Body of pancreas (tissue), 4 donors: ENCODE measurements around the gene TUNAR. TPM values are rescaled to one million over a fixed set of nuclear protein-coding genes. Genes with fewer than 3 reads are reported as not detected.

ENCODE experiments used
- ATAC-seq: fragments of 150-250 bp; one replicate; pipeline ENCODE4 v1.9.1; 2016
- DNase-seq, 4 donors: peaks; one replicate each; pipeline ENCODE4 v3.0.0-alpha.2; 2019
- H3K27ac ChIP-seq, 4 donors: fragments of 200-600 bp; sonication (generic); 1 replicate in 3 of 4; 2 replicates in 1 of 4; pipeline versions ENCODE4 v1.5.1 to v1.6.1; 2016 to 2019; ENCODE audit warnings: mild to moderate bottlenecking in 1 of 4, mixed read lengths in 1 of 4, moderate library complexity in 1 of 4
- H3K27me3 ChIP-seq, 2 donors: fragments of 200-600 bp; sonication (generic); one replicate each; pipeline ENCODE4 v1.6.0; 2016; ENCODE audit warnings: mild to moderate bottlenecking in 1 of 2
- H3K36me3 ChIP-seq, 2 donors: fragments of 200-600 bp; sonication (generic); replicated peaks in 1 of 2; 2 replicates each; pipeline ENCODE4 v1.5.1; 2016; ENCODE audit warnings: low read depth in 2 of 2; ENCODE audit not compliant: insufficient read depth in 1 of 2
- H3K4me1 ChIP-seq: fragments of 200-600 bp; sonication (generic); one replicate; pipeline ENCODE4 v1.6.0; 2016
- H3K4me3 ChIP-seq, 2 donors: fragments of 200-600 bp; sonication (generic); 1 replicate in 1 of 2; 2 replicates in 1 of 2; pipeline ENCODE4 v1.5.1; 2016 to 2019
- H3K9me3 ChIP-seq, 3 donors: fragments of 200-600 bp; sonication (generic); 1 replicate in 2 of 3; 2 replicates in 1 of 3; pipeline ENCODE4 v1.5.1; 2016
- POLR2A ChIP-seq, 3 donors: fragments of 450-650 bp; IDR thresholded peaks; one replicate each; pipeline ENCODE4 v1.6.1; 2016; ENCODE audit warnings: antibody characterized with exemption in 3 of 3, mild to moderate bottlenecking in 2 of 3
- WGBS, 2 donors: methylation state at CpG; one replicate each; pipeline ENCODE4 v1.1.5; 2017; 5-methylcytosine and 5-hydroxymethylcytosine counted together
- intact Hi-C: fragments of 100-400 bp; cut with DNase I; formaldehyde crosslinking; loops from one replicate; pipeline ENCODE4 v1.15.1; 2023
- total RNA-seq, 2 donors: library from RNA; depleted of rRNA; stranded (reverse); fragments of >200 nt; gene quantifications; one replicate each; pipeline ENCODE4 v1.1.0, GENCODE V29; 2016
- TF ChIP-seq, protein P1 (sequence below), 7 experiments: fragments of 450-650 bp in 4 of 7; fragments of 200-600 bp in 3 of 7; sonication (generic) in 3 of 7; IDR thresholded peaks; one replicate each; pipeline ENCODE4 v1.5.1; 2016 to 2019; ENCODE audit warnings: antibody characterized with exemption in 7 of 7

TUNAR gene
- total RNA-seq, 2 donors from 2014 or later: 1.0 TPM; not detected in 1

- H3K9me3 ChIP-seq: no peaks in the 10 kb centered on the region
- TF ChIP-seq POLR2A (IDR thresholded peaks at IDR 0.05): no peak
- TF ChIP-seq, protein P1, sequence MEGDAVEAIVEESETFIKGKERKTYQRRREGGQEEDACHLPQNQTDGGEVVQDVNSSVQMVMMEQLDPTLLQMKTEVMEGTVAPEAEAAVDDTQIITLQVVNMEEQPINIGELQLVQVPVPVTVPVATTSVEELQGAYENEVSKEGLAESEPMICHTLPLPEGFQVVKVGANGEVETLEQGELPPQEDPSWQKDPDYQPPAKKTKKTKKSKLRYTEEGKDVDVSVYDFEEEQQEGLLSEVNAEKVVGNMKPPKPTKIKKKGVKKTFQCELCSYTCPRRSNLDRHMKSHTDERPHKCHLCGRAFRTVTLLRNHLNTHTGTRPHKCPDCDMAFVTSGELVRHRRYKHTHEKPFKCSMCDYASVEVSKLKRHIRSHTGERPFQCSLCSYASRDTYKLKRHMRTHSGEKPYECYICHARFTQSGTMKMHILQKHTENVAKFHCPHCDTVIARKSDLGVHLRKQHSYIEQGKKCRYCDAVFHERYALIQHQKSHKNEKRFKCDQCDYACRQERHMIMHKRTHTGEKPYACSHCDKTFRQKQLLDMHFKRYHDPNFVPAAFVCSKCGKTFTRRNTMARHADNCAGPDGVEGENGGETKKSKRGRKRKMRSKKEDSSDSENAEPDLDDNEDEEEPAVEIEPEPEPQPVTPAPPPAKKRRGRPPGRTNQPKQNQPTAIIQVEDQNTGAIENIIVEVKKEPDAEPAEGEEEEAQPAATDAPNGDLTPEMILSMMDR (IDR thresholded peaks at IDR 0.05): no peak
- 32 to 51% methylated on average over 3 to 4 of the region's 4 CpGs for WGBS, 2 donors
- H3K4me3 ChIP-seq: no peak overlapping the region
- H3K27me3 ChIP-seq: no peaks in the 10 kb centered on the region
- no peak for ATAC-seq
- H3K36me3 ChIP-seq: no peaks in the 10 kb centered on the region
- no peak overlapping the region for H3K27ac ChIP-seq
- no peaks in the 10 kb centered on the region for H3K4me1 ChIP-seq
- intact Hi-C loops: no loop called here
- DNase-seq: no peak
Measured at GRCh38 chr14:95903616-95904107, 27.0 kb downstream of the TUNAR start.

DNA sequence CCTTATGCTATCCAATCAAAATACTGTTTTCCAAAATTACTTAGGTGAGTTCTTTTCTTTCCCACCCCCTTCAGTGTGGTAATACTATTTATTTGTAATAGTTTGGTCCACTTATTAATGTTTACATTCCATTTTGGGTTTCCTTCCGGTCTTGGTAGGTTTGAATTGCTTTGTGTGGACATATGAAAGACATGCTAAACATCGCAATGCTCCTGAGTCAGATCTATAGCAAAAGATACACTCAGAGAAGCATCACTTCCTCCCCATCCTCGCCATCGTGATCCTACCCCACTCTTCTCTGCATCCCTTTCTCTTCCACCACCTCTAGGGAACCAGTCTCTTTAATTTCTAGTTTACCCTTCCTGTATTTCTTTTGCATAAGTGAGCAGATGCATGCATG lies 30.0 kb downstream of the TUNAR start:
- no peak for DNase-seq
- Histone ChIP-seq H3K27me3 (no peaks in the 10 kb centered on the region), H3K36me3 (no peaks in the 10 kb centered on the region), H3K4me3 (no peak overlapping the region), H3K27ac (no peak overlapping the region), H3K4me1 (no peaks in the 10 kb centered on the region), H3K9me3 (no peaks in the 10 kb centered on the region)
- 67 to 71% methylated on average over 4 of the region's 4 CpGs for WGBS, 2 donors
- TF ChIP-seq POLR2A (IDR thresholded peaks at IDR 0.05): no peak
- TF ChIP-seq, protein P1 (IDR thresholded peaks at IDR 0.05): no peak
- intact Hi-C loops: no loop called here
- no peak for ATAC-seq

DNA sequence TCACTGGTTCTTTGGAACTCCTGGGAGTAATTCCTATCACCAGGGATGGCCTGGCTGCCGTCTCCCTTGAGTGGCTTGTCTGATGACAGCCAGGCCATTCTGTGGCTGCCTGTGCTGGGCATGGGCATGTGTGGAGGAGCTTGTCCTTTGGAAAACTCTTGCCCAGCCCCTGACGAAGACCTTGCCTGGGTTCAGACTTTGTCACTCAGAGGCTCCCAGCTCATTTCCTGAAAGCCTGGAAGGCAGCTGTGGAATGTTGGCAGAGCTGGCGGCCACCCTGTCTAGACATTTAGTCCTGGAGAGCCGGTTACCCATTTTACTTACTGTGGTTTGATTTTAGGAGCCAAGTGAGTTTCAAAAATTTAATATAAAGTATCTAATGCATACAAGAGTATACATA lies 34.0 kb downstream of the TUNAR start:
- no peak for TF ChIP-seq POLR2A (IDR thresholded peaks at IDR 0.05)
- TF ChIP-seq, protein P1 (IDR thresholded peaks at IDR 0.05): no peak
- Histone ChIP-seq H3K27me3 (no peaks in the 10 kb centered on the region), H3K9me3 (no peaks in the 10 kb centered on the region), H3K4me3 (no peak overlapping the region), H3K36me3 (no peaks in the 10 kb centered on the region), H3K27ac (no peak overlapping the region), H3K4me1 (no peaks in the 10 kb centered on the region)
- 34 to 36% methylated on average over 4 of the region's 4 CpGs for WGBS, 2 donors
- intact Hi-C loops: no loop called here
- no peak for DNase-seq
- ATAC-seq: no peak

DNA sequence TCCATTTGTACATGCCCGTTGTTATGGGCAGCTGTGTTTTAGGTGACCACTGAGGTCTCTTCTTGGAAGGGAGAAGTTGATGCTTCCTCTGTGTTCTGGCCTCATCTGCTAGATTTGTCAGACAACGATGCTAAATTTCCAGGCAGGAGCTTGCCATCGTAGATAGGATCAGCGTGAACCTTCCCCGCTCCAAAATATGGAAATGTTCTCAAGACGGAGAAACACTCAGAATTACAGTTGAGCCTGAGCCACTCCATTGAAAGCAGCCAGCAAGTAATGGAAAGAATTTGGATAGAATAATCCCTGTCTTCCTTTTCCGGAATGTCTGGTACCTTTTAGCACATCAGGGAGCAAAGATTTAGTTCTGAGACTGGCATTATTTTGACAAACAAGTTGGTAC lies 34.8 kb downstream of the TUNAR start:
- 84 to 86% methylated on average over 7 of the region's 7 CpGs for WGBS, 2 donors
- Histone ChIP-seq H3K27me3 (no peaks in the 10 kb centered on the region), H3K4me3 (no peak overlapping the region), H3K4me1 (no peaks in the 10 kb centered on the region), H3K36me3 (no peaks in the 10 kb centered on the region), H3K9me3 (no peaks in the 10 kb centered on the region), H3K27ac (no peak overlapping the region)
- intact Hi-C loops: no loop called here
- ATAC-seq (no peak), DNase-seq (no peak)
- TF ChIP-seq, protein P1 (IDR thresholded peaks at IDR 0.05): no peak
- TF ChIP-seq POLR2A (IDR thresholded peaks at IDR 0.05): no peak

DNA sequence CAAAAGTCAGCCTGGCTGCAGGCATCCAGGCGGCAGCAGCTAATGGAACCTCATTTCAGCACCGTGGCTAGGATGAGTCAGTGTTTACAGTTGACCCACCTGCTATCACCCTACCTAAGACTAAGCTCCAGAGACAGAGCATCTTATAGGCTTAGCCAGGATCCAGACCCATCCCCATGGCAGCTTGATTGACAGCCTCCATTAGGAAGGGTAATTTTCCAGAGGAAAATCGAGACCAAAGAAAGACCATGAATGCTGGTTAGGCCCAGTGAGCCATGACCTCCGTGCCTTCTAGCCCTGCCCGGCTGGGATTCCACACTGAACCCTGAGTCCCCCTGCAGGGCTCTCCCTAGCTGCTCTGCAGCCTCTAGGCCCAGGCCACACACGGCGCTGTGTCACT lies 38.7 kb downstream of the TUNAR start:
- Histone ChIP-seq H3K4me1 (no peaks in the 10 kb centered on the region), H3K27ac (no peak overlapping the region), H3K9me3 (no peaks in the 10 kb centered on the region), H3K27me3 (no peaks in the 10 kb centered on the region), H3K36me3 (no peaks in the 10 kb centered on the region), H3K4me3 (no peak overlapping the region)
- ATAC-seq (no peak), DNase-seq (no peak)
- WGBS, 2 donors: 33 to 39% methylated on average over 7 of the region's 7 CpGs
- TF ChIP-seq, protein P1 (IDR thresholded peaks at IDR 0.05): no peak
- no peak for TF ChIP-seq POLR2A (IDR thresholded peaks at IDR 0.05)
- intact Hi-C loops: no loop called here
